GDM1 (cell line): ENCODE measurements around the gene CASP6.

ENCODE experiments used
- DNase-seq: peaks from one replicate; lab custom pipeline; 2025; lab: John Stamatoyannopoulos, UW

CASP6 gene

DNA sequence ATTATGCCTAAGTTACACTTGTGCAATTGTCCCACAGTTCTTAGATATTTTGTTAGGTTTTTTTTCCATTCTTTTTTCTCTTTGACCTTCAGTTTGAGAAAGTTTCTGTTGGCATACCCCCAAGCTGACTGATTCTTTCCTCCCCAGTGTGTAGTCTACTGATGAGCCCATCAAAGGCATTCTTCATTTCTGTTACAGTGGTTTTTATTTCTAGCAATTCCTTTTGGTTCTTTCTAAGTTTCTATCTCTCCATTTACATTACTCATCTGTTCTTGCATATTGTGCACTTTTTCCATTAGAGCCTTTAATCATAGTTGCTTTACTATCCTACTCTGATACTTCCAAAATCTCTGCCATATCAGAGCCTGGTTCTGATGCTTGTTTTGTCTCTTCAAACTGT is 31.9 kb downstream of the CASP6 start:
- no peak for DNase-seq

GRCh38 chr4:109665783-109666485 is 37.3 kb downstream of the CASP6 start:
- DNase-seq = no peak

GRCh38 chr4:109662771-109663170 is 40.5 kb downstream of the CASP6 start:
- DNase-seq = no peak

- no peak for DNase-seq
Measured at GRCh38 chr4:109662116-109662515, 41.1 kb downstream of the CASP6 start.

- DNase-seq = no peak
Measured at GRCh38 chr4:109658871-109659410, 44.3 kb downstream of the CASP6 start.

- no peak for DNase-seq
Measured at GRCh38 chr4:109657854-109658418, 45.3 kb downstream of the CASP6 start.

- no peak for DNase-seq
Measured at GRCh38 chr4:109655396-109655795, 47.8 kb downstream of the CASP6 start.

- no peak for DNase-seq
Measured at GRCh38 chr4:109649872-109650271, 53.4 kb downstream of the CASP6 start.

DNA sequence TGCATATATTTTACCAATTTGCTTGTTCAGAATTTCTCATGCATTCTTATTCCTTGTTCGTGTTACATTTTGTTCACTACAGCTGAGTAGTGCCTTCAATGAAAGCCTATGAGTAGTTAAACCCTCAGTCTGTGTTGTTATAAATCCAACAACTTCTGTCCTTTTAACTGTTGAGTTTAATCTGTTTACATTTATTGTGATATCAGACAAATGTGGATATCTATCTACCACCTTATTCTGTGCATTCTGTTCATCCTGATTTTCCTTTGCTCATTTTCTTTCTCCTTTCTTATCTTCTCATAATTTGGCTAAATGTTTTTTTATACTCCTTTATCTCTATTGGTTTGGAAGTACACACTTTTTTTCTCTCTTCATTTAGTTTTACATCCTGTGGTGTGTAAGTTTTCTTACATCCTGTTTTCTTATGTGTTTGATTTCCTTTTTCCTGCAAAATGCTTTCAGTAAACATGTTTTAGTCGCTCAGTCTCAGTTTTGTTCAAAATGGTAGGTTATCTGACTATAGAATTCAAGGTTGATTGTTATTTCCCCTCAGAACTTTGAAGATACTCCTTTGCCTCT is 54.2 kb downstream of the CASP6 start:
- DNase-seq = no peak

DNA sequence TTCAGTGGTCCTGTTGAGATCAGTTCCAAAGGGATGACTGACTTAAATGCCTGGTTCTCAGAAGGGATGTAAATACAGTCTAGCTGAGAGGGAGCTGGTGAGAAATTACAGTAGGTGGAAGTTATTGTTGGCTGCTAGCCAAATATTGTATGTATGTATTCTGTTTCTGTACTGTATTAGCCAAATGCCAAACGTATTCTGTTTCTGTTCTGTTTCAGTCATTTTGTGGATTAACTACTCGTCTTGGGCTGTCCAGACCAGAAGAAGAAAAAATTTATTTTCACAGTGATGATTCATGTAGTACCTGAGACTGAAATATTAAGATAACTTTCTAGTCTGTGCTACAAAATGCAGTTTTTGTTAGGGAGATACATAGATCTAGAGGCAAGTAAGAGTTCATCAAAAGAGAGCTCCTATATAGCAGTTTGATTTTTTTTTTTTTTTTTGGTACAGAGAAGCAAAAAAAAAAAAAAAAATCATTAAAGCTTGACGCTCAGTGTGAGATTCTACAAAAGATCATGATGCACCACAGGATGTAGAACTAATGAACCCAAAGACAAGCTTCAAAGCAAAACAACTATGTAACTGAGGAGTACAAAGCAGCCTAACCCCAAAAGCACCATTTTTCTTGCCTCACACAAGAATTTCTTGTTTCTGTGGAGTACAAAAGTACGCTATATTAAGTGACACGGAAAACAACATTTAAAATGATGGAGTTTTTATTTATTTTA is 54.8 kb downstream of the CASP6 start:
- no peak for DNase-seq

DNA sequence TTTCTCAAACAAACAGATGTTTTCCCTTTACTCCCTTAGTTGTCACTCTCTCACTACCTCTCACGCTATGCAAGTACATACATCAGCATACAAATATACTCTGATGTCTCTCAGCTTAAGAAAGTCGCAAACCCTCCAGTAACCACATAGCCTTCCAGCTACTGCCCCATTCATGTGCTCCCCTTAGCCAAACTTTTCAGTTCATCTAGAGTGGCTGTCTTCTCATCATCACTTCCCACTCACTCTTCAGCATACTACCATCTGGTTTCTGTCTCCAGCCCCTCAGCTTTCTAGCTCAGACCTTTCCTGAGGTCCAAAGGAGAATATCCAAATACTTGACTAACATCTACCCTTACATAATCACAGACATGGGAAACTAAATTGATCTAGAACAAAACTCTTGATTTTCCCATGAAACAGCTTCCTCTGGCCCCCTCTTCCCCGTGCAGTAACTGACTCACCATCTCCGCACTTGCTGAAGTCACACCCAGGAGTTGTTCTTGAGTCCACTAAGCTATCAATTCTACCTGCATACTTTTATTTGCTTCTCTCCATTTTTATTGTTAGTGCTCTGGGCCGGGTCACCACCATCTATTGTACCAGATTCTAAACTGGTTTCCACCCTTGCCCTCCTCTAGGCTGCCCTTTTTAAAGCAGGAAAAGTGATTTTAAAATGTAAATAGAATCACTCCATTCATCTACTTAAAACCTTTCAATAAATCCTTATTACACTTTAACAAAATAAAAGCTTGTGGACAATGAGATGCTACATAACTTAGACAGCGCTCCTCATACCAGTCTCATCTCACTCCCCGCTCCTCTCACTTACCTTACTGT is 57.2 kb downstream of the CASP6 start:
- DNase-seq = no peak

GRCh38 chr4:109640644-109641043 is 62.6 kb downstream of the CASP6 start:
- no peak for DNase-seq
